HepG2 (cell line): ENCODE results near the gene HS2ST1. TPM values are rescaled to one million over a fixed set of nuclear protein-coding genes. Genes with fewer than 3 reads are reported as not detected.

Experiments used
- ATAC-seq: fragments of 200-7000 bp; cut with Tn5 transposase; 3 replicates; pipeline ENCODE4 v1.9.1; 2020; ENCODE audit warnings: mild to moderate bottlenecking, moderate library complexity
- BruUV-seq: library from RNA; stranded (reverse); fragments of 400-500 nt; replicated peaks from 2 replicates; lab custom pipeline; 2021; lab: Mats Ljungman, UMichigan
- CTCF ChIA-PET: fragments of 300-600 bp; formaldehyde crosslinking; extraction: SDS; loops from one replicate; lab custom pipeline; 2021; ENCODE audit warnings: low total read pairs, inconsistent platforms, low intra/inter-chr PET ratio; lab: Yijun Ruan, JAX
- POLR2A ChIA-PET: fragments of 350-600 bp; sonication (Branson Sonifier 250); formaldehyde crosslinking; loops from one replicate; lab custom pipeline; 2020; ENCODE audit warnings: antibody characterized with exemption, inconsistent platforms; lab: Yijun Ruan, JAX
- DNase-seq: peaks from one replicate; pipeline ENCODE4 v3.0.0-alpha.2; 2015; ENCODE audit warnings: low spot score
- FAIRE-seq: peaks from 3 replicates; lab custom pipeline; 2011; peaks lifted over from hg19 to GRCh38; lab: Jason Lieb, UNC
- H2AFZ ChIP-seq: one replicate; pipeline ENCODE4 v1.6.1; 2011; ENCODE audit warnings: low read length, inconsistent platforms
- H3K27ac ChIP-seq: fragments of 300-600 bp; 3 replicates; pipeline ENCODE4 v1.8.0; 2011; ENCODE audit warnings: mixed run types, mild to moderate bottlenecking, mixed read lengths, low read length, inconsistent platforms; ENCODE audit not compliant: insufficient read depth; ENCODE audit errors: extremely low read length
- H3K27me3 ChIP-seq, 2 experiments: fragments of 200-600 bp in 1 of 2; 2 replicates in 1 of 2; 3 replicates in 1 of 2; pipeline versions ENCODE4 v1.6.0 to v1.8.0; 2011; ENCODE audit warnings: low read length in 2 of 2, mild to moderate bottlenecking in 2 of 2, moderate library complexity in 2 of 2, inconsistent platforms in 1 of 2; ENCODE audit not compliant: insufficient read depth in 2 of 2, control insufficient read depth in 1 of 2
- H3K36me3 ChIP-seq, 2 experiments: fragments of 200-600 bp in 1 of 2; replicated peaks in 1 of 2; 2 replicates in 1 of 2; 3 replicates in 1 of 2; pipeline versions ENCODE4 v1.5.1 to v1.8.0; 2011; ENCODE audit warnings: low read length in 2 of 2, inconsistent platforms in 1 of 2; ENCODE audit not compliant: insufficient read depth in 2 of 2, control insufficient read depth in 1 of 2
- H3K4me1 ChIP-seq: 2 replicates; pipeline ENCODE4 v1.5.1; 2012; ENCODE audit warnings: low read length, inconsistent platforms; ENCODE audit not compliant: insufficient read depth
- H3K4me2 ChIP-seq: 2 replicates; pipeline ENCODE4 v1.6.0; 2011; ENCODE audit warnings: low read depth, low read length, inconsistent platforms
- H3K4me3 ChIP-seq, 3 experiments: fragments of 200-600 bp in 1 of 3; sonication (generic), shearing (Covaris generic) in 1 of 3; replicated peaks in 1 of 3; 2 replicates each; pipeline ENCODE4 v1.5.1; 2011 to 2016; ENCODE audit warnings: low read length in 3 of 3, inconsistent platforms in 2 of 3, low read depth in 2 of 3, mild to moderate bottlenecking in 2 of 3, control low read depth in 1 of 3, mixed read lengths in 1 of 3; ENCODE audit not compliant: insufficient read depth in 1 of 3
- H3K79me2 ChIP-seq: one replicate; pipeline ENCODE4 v1.6.1; 2011; ENCODE audit warnings: low read length, inconsistent platforms; ENCODE audit not compliant: insufficient read depth
- H3K9ac ChIP-seq: 2 replicates; pipeline ENCODE4 v1.6.0; 2011; ENCODE audit warnings: mild to moderate bottlenecking, low read depth, low read length, inconsistent platforms; ENCODE audit not compliant: insufficient read depth
- H3K9me3 ChIP-seq: 2 replicates; pipeline ENCODE4 v1.5.1; 2012; ENCODE audit warnings: mild to moderate bottlenecking, low read length
- H4K20me1 ChIP-seq: 2 replicates; pipeline ENCODE4 v1.6.0; 2011; ENCODE audit warnings: inconsistent platforms, mild to moderate bottlenecking, low read length, moderate library complexity; ENCODE audit not compliant: insufficient read depth
- AGO2 ChIP-seq: fragments of 200-400 bp; formaldehyde crosslinking; optimal IDR thresholded peaks from 2 replicates; pipeline ENCODE3; 2017; ENCODE audit warnings: mild to moderate bottlenecking, low read depth, low read length, moderate library complexity
- ERF ChIP-seq: IDR thresholded peaks from 2 replicates; pipeline ENCODE4 v1.6.1; 2018; ENCODE audit warnings: missing biosample characterization, missing genetic modification reagents
- FOSL2 ChIP-seq: sonication (generic); formaldehyde crosslinking; IDR thresholded peaks from 2 replicates; pipeline ENCODE4 v1.4.0; 2020; ENCODE audit warnings: missing genetic modification reagents
- HDAC1 ChIP-seq: sonication (generic); formaldehyde crosslinking; IDR thresholded peaks from 2 replicates; pipeline ENCODE4 v1.5.1; 2020; ENCODE audit warnings: mild to moderate bottlenecking, missing genetic modification reagents
- MED13 ChIP-seq: sonication (generic); formaldehyde crosslinking; IDR thresholded peaks from 2 replicates; pipeline ENCODE4 v1.5.0; 2020; ENCODE audit warnings: missing genetic modification reagents
- MTF1 ChIP-seq: sonication (generic); formaldehyde crosslinking; IDR thresholded peaks from 2 replicates; pipeline ENCODE4 v1.5.0; 2020; ENCODE audit warnings: missing genetic modification reagents
- MYNN ChIP-seq: sonication (generic); formaldehyde crosslinking; IDR thresholded peaks from 2 replicates; pipeline ENCODE4 v1.4.0; 2020; ENCODE audit warnings: mild to moderate bottlenecking, low read depth, missing genetic modification reagents
- NFE2L1 ChIP-seq: sonication (generic); formaldehyde crosslinking; IDR thresholded peaks from 2 replicates; pipeline ENCODE4 v1.4.0; 2020; ENCODE audit warnings: missing genetic modification reagents, mild to moderate bottlenecking, borderline replicate concordance
- PHB2 ChIP-seq: fragments of 450-650 bp; IDR thresholded peaks from 2 replicates; pipeline ENCODE4 v1.6.1; 2018; ENCODE audit not compliant: partially characterized antibody
- ZFP91 ChIP-seq: sonication (generic); formaldehyde crosslinking; IDR thresholded peaks from 2 replicates; pipeline ENCODE4 v1.9.0; 2022; ENCODE audit warnings: missing genetic modification reagents, mild to moderate bottlenecking, borderline replicate concordance
- ZNF263 ChIP-seq: sonication (generic); formaldehyde crosslinking; IDR thresholded peaks from 2 replicates; pipeline ENCODE4 v1.4.0; 2020; ENCODE audit warnings: missing genetic modification reagents
- ZNF558 ChIP-seq: sonication (generic); formaldehyde crosslinking; IDR thresholded peaks from 2 replicates; pipeline ENCODE4 v1.9.0; 2022; ENCODE audit warnings: mild to moderate bottlenecking, missing genetic modification reagents, borderline replicate concordance
- ZNF709 ChIP-seq: sonication (generic); formaldehyde crosslinking; IDR thresholded peaks from 2 replicates; pipeline ENCODE4 v1.5.0; 2020; ENCODE audit warnings: mild to moderate bottlenecking, missing genetic modification reagents
- WGBS: methylation state at CpG from one replicate; pipeline ENCODE4 v1.1.6; 2017; ENCODE audit warnings: low lambda C conversion rate; 5-methylcytosine and 5-hydroxymethylcytosine counted together
- in situ Hi-C: cut with HindIII; loops from 2 replicates; pipeline ENCODE4 v1.10.0; 2017; ENCODE audit warnings: low pct_unique_long_range_greater_than_20kb; ENCODE audit not compliant: extremely low pct_ligation_motif_present
- intact Hi-C: fragments of 100-400 bp; cut with micrococcal nuclease; formaldehyde crosslinking; loops from one replicate; pipeline ENCODE4 v1.10.0; 2022; ENCODE audit not compliant: unreplicated experiment
- polyA plus RNA-seq, 8 experiments: library from polyadenylated mRNA; depleted of rRNA in 3 of 8; stranded (reverse) in 7 of 8; unstranded in 1 of 8; fragments of >200 nt; fragmentation: Illumina TruSeq in 4 of 8; extraction: Trizol in 4 of 8; gene quantifications; 2 replicates each; pipeline versions ENCODE4 v1.2.1 to v1.2.3, GENCODE V29; 2011 to 2016; ENCODE audit warnings: low read depth in 4 of 8, missing spikeins in 1 of 8, mixed read lengths in 1 of 8; ENCODE audit not compliant: insufficient read depth in 1 of 8
- total RNA-seq, 5 experiments: library from RNA; depleted of rRNA; stranded (reverse); fragments of >200 nt; fragmentation: Illumina TruSeq; extraction: Trizol; gene quantifications; 2 replicates each; pipeline ENCODE4 v1.2.3, GENCODE V29; 2016; ENCODE audit warnings: low read depth in 1 of 5
- TF ChIP-seq, protein P1 (sequence below): sonication (generic); formaldehyde crosslinking; IDR thresholded peaks from 2 replicates; pipeline ENCODE4 v1.8.0; 2022; ENCODE audit warnings: mild to moderate bottlenecking, missing genetic modification reagents, moderate library complexity

Gene HS2ST1
- total and polyA plus RNA-seq, 2 of the 13 experiments (the other 11 are each of a cell fraction or from before 2014, with no cell fraction given) = 22.1 to 58.7 TPM

- intact Hi-C loops = no loop called here
- no peaks in the 10 kb centered on the region for H3K4me1 ChIP-seq
- FAIRE-seq (no peak), DNase-seq (no peak), ATAC-seq (no peak)
- no peaks in the 10 kb centered on the region for H3K27me3 ChIP-seq
- H4K20me1 ChIP-seq = no peaks in the 10 kb centered on the region
- no peak overlapping the region for H2AFZ ChIP-seq
- ChIA-PET CTCF (no interaction called here), POLR2A (no interaction called here)
- H3K4me3 ChIP-seq = no peak overlapping the region
- no peak overlapping the region for H3K4me2 ChIP-seq
- H3K36me3 ChIP-seq = no peaks in the 10 kb centered on the region
- no peak overlapping the region for H3K27ac ChIP-seq
- TF ChIP-seq MTF1 (CRISPR knock-in tag) (no peak), ZNF709 (CRISPR knock-in tag) (no peak), ZNF263 (CRISPR knock-in tag) (no peak), PHB2 (no peak), MYNN (no peak), FOSL2 (CRISPR knock-in tag) (no peak), ERF (CRISPR knock-in tag) (no peak), NFE2L1 (CRISPR knock-in tag) (no peak), HDAC1 (CRISPR knock-in tag) (no peak), ZFP91 (CRISPR knock-in tag) (no peak), AGO2 (no peak), ZNF558 (CRISPR knock-in tag) (no peak), MED13 (CRISPR knock-in tag) (no peak)
- TF ChIP-seq, protein P1, sequence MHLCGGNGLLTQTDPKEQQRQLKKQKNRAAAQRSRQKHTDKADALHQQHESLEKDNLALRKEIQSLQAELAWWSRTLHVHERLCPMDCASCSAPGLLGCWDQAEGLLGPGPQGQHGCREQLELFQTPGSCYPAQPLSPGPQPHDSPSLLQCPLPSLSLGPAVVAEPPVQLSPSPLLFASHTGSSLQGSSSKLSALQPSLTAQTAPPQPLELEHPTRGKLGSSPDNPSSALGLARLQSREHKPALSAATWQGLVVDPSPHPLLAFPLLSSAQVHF = no peak
- H3K9ac ChIP-seq = no peak overlapping the region
- WGBS = 87% methylated on average over 5 of the region's 5 CpGs
- in situ Hi-C loops = no loop called here
- H3K79me2 ChIP-seq = peaks cover 31% of the 10 kb centered on the region
- H3K9me3 ChIP-seq = peaks cover 12% of the 10 kb centered on the region
- no TSS peak for BruUV-seq
These were observed 131.4 kb downstream of the HS2ST1 start for GRCh38 chr1:87045761-87046304.
